ENCODE results near the gene GRAMD1A. TPM values are rescaled to one million over a fixed set of nuclear protein-coding genes. Genes with fewer than 3 reads are reported as not detected.

The GRAMD1A gene
- total RNA-seq, 1 experiment from 2014 or later, result 32.8 TPM

DNA sequence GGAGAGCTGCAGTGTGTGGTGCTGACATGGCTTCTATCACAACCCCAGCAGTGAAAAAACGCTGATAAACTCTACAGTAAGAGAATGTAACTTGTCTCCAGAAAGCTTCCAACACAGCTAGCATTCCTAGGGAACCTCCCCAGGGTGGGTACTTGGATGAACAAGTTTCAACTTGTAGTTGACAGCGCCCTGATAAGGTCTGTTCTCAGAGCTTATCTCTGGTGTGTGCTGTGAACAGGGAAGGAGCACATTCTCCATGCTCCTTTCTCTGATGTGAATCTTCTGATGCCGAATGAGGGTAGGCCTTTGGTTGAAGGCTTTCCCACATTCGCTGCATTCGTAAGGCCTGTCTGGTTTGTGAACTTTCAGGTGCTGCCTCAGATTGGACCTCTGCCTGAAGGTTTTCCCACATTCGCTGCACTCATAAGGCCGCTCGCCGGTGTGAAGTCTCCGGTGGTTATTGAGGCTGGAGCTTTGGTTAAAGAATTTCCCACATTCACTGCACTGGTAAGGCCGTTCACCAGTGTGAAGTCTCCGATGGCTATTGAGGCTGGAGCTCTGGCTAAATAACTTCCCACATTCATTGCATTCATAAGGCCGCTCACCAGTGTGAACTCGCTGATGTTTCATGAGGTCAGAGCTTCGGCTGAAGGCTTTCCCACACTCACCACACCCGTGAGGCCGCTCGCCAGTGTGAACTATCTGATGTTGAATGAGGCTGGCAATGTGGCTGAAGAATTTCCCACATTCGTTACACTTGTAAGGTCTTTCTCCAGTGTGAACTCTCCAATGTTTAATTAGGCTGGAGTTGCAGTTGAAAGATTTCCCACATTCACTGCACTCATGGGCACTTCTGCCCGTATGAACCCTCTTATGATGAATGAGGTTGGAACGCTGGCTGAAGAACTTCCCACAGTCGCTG lies 42.0 kb upstream of the GRAMD1A start:
- ChIA-PET CTCF (no interaction called here), POLR2A (ENCODE audit: unreplicated experiment) (no interaction called here)
- H3K36me3 ChIP-seq (ENCODE audit: low read depth, low read length), result peaks cover 51% of the 10 kb centered on the region
- H3K27me3 ChIP-seq (ENCODE audit: low read length), result no peaks in the 10 kb centered on the region
- H3K79me2 ChIP-seq (ENCODE audit: low read length), result peaks cover 18% of the 10 kb centered on the region
- peaks cover 49% of the 10 kb centered on the region for H3K9me3 ChIP-seq (ENCODE audit: low read length)
- H3K27ac ChIP-seq (ENCODE audit: low read length), result no peak overlapping the region
- no peak overlapping the region for H2AFZ ChIP-seq (ENCODE audit: low read length)
- ATAC-seq (no peak), DNase-seq (no peak)
- H4K20me1 ChIP-seq (ENCODE audit: low read length), result no peaks in the 10 kb centered on the region
- no peak for TF ChIP-seq EZH2 (IDR thresholded peaks at IDR 0.05; ENCODE audit: low read length, unreplicated experiment)
- TF ChIP-seq, protein P1, sequence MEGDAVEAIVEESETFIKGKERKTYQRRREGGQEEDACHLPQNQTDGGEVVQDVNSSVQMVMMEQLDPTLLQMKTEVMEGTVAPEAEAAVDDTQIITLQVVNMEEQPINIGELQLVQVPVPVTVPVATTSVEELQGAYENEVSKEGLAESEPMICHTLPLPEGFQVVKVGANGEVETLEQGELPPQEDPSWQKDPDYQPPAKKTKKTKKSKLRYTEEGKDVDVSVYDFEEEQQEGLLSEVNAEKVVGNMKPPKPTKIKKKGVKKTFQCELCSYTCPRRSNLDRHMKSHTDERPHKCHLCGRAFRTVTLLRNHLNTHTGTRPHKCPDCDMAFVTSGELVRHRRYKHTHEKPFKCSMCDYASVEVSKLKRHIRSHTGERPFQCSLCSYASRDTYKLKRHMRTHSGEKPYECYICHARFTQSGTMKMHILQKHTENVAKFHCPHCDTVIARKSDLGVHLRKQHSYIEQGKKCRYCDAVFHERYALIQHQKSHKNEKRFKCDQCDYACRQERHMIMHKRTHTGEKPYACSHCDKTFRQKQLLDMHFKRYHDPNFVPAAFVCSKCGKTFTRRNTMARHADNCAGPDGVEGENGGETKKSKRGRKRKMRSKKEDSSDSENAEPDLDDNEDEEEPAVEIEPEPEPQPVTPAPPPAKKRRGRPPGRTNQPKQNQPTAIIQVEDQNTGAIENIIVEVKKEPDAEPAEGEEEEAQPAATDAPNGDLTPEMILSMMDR (conservative IDR thresholded peaks at IDR 0.05; ENCODE audit: low read depth, low read length), result no peak
- H3K9me2 ChIP-seq (replicated peaks; ENCODE audit: low read length), result no peaks in the 10 kb centered on the region
- intact Hi-C loops (cut with micrococcal nuclease), result no loop called here
- no peaks in the 10 kb centered on the region for H3F3A ChIP-seq (ENCODE audit: low read length, unreplicated experiment)
- no peak overlapping the region for H3K9ac ChIP-seq (ENCODE audit: low read length)
- H3K4me1 ChIP-seq (ENCODE audit: insufficient read depth, low read length), result peaks cover 30% of the 10 kb centered on the region
- no TSS peak for BruUV-seq (replicated peaks)
- peak overlapping the region; percentile 32; the same call in 1 of the 2 replicates for H3K4me3 ChIP-seq (ENCODE audit: low read length)
- H3K4me2 ChIP-seq (ENCODE audit: low read length), result no peak overlapping the region

DNA sequence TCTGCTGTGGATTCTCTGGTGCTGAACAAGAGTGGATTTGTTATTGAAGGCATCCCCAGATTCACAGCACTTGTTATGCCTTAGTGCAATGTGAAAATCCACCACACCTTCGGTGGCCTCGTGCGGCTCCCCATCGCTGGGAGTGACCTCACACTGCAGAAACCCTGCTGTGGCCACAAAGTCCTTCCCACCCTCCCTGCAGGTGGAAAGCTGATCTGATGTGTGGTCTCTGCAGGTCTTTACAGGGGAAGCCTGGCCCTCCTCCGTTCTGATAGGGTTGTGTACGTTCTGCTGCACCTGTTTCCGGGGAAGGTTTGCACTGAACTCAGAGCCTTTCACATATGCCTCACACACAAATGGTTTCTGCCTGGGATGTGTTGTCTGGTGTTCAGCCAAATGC lies 41.1 kb upstream of the GRAMD1A start:
- Histone ChIP-seq H3K9me2 (replicated peaks; ENCODE audit: low read length) (no peaks in the 10 kb centered on the region), H3K9ac (ENCODE audit: low read length) (no peak overlapping the region), H3K27ac (ENCODE audit: low read length) (no peak overlapping the region), H3K79me2 (ENCODE audit: low read length) (peaks cover 26% of the 10 kb centered on the region), H3K36me3 (ENCODE audit: low read depth, low read length) (peaks cover 47% of the 10 kb centered on the region), H3K4me3 (ENCODE audit: low read length) (peak overlapping the region; percentile 32; the same call in 1 of the 2 replicates), H3F3A (ENCODE audit: low read length, unreplicated experiment) (no peaks in the 10 kb centered on the region), H2AFZ (ENCODE audit: low read length) (no peak overlapping the region), H3K4me2 (ENCODE audit: low read length) (no peak overlapping the region), H3K27me3 (ENCODE audit: low read length) (no peaks in the 10 kb centered on the region), H3K9me3 (ENCODE audit: low read length) (peaks cover 40% of the 10 kb centered on the region), H4K20me1 (ENCODE audit: low read length) (no peaks in the 10 kb centered on the region), H3K4me1 (ENCODE audit: insufficient read depth, low read length) (peaks cover 30% of the 10 kb centered on the region)
- intact Hi-C loops (cut with micrococcal nuclease), result no loop called here
- CTCF ChIA-PET, result no interaction called here
- ATAC-seq (no peak), DNase-seq (no peak)
- TF ChIP-seq EZH2 (IDR thresholded peaks at IDR 0.05; ENCODE audit: low read length, unreplicated experiment) (no peak), EZH2phosphoT487 (IDR thresholded peaks at IDR 0.05; ENCODE audit: borderline replicate concordance, low read length) (no peak)
- TF ChIP-seq, protein P1 (conservative IDR thresholded peaks at IDR 0.05; ENCODE audit: low read depth, low read length), result no peak
- no TSS peak for BruUV-seq (replicated peaks)
- POLR2A ChIA-PET (ENCODE audit: unreplicated experiment), result no interaction called here
